HG02571 (cell line): ENCODE data around the gene HOXB8.

Source experiments
- ATAC-seq: cut with Tn5 transposase; IDR thresholded peaks from one replicate; pipeline ENCODE4 v1.9.1; 2021; ENCODE audit warnings: mild to moderate bottlenecking, moderate library complexity; ENCODE audit not compliant: unreplicated experiment

The HOXB8 gene

GRCh38 chr17:48624544-48625494 lies 9.7 kb upstream of the HOXB8 start:
- no peak for ATAC-seq

DNA sequence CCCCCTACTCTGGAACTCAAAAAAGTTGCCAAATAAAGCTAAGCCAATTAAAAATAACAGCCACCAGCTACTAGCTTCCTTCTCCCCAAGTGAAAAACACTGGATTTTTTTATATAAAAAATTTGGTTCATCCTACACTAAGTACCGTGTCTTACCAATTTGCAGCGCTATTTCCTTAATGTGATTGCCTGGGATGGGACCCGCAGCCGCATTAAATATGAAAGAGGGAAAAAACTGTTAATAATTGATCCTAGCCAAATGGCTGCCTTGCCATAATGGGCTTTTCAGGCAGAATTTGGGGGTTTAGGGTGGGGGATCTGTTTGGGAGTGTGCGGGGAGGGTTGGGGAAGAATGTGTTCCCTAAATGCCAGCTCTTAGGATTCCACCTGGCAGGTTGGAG lies 9.0 kb upstream of the HOXB8 start:
- no peak for ATAC-seq

DNA sequence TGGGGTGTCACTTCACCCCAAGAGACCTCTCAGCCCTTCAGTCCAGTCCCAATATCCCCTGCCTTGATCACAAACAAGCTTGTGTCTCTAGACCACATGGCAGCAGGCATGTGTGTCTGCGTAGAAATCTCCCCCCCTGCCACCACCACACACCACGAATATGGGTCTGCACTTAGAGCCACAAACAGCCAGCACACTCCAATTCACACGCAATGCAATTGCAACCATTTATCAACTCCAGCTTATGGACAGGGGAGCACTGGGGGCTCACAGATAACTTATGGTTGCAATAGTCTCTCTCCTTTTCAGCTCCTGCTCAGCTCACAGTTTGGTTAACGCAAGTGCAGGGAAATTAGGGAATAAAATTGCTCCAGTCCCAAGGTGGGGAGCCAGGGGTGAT lies 8.5 kb upstream of the HOXB8 start:
- ATAC-seq: no peak

DNA sequence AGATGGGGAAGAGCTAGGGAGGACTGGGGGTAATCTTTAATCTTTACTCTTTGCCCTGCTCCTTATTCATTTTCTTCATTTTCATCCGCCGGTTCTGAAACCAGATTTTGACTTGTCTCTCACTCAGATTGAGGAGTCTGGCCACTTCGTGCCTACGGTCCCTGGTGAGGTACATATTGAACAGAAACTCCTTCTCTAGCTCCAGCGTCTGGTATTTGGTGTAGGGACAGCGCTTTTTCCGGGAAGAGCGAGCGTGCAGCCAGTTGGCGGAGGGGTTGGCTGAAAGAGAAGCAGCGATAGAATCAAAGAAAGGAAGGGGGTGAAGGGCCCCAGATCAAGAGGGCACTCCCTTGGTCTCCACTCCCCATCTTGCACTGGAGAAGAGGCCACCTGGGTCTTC lies 7.8 kb upstream of the HOXB8 start:
- ATAC-seq: no peak

DNA sequence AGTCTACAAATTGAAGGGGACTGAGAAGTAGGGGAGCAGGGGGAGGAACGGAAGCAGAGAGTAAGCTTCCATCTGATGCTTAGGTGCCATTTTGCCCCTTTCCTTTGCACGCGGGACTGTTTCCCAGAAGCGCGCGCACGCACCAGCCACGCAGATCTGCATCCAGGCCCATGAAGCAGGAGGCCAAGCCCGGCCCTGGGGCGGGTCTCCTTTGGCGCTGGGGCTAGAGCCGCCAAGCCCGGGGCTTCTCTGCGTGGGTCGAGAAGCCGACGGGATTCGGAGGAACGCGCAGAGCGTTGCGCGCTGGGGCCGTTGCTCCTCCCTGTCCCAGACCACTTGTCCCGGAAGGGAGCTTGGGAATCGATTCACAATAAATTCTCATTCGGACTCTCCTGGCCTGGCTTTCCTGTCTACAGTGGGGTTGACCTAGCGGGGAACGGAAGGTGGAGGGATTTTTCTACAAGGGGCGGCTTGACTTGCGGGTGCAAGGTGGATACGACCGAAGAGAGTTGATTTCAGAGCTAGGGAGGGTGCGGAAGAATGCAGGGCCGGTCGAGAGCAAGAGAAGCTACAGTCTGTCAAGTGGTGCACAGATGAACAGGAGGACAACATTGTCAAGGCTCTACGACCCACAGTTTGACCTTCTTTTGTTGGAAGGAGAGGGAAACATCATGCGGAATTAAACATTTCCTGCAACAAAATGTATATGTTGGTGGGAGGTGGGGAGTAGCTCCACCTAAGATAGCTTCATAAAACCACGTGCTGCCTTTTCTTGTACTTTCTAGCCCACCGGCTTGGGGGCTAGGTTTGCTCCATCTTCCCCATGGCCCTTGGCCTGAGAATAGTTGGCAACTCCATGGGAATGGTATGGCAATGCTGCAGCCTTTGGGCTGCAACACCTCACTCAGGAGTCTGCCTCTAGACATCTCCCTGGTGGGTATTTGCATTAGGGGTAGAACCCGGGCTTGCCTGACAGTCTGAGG lies 6.6 kb upstream of the HOXB8 start:
- no peak for ATAC-seq

DNA sequence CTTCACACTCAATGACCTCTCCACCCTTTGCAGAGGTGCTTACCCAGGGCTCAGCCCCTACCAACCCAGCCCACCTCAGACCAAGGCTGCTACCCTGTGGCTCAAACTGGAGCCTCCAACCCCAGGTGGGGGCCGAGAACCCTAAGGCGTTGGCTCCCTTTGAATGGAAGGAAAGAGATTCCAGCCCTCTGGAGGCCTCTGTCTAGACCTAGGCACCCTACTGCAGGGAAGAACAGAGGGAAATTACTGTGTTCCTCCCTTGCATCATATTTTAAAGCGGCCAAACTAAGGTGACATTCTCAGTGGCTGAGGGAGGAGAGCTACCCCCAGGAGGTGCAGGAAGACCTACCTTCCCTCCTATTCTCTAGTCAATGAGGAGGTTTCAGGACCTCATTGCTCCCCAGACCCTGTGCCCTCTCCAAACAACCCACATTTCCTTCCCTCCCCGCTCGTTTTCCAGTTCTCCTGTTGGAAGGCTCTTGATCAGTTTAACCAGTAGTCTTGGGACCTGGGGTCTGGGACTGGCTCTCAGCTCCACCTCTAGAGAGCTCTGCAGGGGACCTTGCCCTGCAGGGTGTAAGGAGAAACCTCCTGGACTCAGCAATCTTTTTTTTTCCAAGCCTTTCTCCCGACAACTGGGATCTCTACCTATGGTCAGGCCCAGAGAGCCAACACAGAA lies 5.5 kb upstream of the HOXB8 start:
- ATAC-seq: no peak

DNA sequence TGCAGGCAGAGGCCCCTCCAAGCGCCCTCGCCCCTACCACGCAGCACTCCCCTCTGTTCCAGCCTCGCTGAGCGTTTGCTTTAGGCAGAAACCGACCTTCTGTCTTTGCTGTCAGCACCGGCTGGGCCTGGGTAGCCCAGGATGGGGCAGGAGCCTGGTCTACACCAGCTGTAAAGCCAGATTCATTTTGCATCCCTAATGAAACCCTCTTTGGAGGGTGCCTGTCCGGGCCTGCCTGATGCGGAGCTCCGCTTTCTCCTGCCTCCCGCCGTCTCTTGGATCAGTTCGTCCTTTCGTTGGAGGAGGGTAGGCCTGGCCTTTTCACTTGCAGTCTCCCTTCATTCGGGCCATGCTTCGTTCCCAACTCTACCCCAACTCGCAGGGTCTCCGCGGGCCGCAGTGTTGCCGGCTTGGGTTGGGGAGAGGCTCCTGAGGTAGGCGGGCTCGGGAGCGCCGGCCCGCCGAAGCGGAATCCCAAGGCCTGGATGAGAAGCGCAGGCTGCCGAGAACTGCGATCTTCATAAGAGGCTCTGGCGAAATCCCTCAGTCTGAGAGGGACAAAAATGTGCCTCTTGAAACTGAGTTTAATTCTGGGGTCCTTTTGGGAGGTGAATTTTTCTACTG lies 4.8 kb upstream of the HOXB8 start:
- no peak for ATAC-seq

DNA sequence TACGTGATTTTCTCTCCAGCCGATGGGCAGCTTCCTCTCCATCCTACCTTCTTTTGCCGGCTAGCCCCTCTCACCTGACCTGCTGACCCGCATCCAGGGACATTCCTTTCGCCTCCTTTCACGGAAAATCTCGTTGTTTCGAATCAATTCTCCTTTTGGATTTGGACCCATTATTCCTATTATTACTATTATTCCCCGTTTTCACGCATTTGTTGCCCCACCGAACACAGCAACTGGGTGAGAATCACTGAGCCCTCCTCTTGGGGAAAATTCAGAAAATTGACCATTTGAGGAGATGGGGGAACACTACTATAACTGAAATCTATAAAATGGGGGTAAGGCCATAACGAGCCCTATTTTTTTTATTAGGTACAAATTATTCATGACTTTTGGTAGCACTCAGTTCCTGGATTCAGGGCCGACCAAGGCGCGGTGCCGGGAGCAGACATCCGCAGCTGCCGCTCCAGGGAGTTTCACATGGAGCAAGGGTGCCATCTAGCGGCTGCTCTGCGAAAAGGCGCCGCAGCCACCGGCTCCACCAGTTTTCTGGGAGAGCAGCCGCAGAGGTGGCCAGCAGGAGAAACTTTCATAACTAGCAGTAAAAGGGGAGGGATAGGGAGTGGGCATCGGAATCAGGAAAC lies 3.3 kb upstream of the HOXB8 start:
- no peak for ATAC-seq

DNA sequence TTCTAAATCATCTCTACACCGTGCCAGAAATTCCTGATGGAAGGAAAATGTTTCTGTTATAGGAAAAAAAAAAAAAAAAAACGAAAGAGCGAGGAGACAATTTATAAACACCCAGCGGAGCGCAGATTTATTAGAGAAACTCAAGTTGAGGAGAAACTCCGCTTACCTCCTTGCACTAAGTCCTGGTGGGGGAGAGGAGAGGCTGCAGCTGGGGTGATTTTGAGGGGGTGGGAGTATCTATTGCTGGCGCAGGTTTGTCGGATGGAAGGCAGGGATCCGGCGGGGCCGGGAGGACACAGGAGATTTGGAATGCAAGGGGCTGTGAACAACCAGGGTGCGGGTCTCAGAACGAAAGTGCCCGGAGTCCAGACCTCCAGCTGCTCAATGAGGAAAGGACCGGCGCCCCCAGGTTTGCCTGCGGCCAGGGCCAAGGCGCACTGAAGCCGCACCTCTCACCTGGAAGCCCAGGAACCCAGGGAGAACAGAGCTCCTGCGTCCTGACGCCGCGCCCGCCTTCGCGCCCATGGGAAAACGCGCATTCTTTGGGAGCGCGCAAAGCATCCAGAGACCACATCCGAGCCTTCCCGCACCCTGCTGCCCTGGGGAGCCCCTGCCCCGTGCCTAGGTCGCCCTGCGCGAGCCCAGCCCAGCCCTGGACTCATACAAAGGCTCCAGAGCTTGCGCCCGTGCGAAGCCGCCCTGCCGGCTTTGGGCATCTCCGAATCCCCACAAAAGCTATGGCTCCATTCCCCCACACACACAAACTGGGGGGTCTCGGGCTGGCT lies 2.6 kb upstream of the HOXB8 start:
- no peak for ATAC-seq

DNA sequence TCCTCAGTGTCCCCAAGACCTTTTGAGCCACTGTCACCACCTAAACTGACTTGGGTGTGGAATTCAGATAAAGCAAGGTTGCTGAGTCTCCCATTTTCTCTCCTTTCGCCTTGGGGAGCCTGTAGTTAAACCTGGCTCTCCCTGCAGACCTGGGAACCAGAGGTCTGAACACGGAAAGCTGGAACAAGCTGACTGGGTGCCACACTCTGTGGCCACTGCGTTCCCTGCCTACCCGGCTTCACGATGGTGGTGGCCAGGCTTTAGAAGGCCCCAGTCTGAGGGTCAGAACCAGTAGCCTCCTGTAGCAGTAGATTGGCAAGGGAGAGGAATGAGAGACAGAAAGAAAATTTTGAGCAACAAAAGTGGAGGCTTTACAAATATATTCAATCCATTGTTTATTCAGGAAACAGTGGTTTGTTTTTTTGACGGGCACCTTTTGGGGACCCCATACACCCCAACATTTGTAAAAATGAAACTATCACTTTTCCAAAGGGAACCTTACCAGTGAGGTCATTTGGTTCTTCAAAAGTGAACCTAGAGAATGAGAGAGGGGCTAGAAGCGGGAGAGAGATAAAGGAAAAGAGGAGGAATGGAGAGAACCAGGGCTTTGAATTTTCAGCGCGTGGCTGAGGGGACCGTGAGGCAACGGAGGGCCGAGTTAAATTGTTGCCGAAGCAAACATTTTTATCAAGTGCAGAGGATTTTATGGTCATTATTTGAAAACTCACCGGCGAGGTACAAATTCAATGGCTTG lies 1.8 kb upstream of the HOXB8 start:
- no peak for ATAC-seq

DNA sequence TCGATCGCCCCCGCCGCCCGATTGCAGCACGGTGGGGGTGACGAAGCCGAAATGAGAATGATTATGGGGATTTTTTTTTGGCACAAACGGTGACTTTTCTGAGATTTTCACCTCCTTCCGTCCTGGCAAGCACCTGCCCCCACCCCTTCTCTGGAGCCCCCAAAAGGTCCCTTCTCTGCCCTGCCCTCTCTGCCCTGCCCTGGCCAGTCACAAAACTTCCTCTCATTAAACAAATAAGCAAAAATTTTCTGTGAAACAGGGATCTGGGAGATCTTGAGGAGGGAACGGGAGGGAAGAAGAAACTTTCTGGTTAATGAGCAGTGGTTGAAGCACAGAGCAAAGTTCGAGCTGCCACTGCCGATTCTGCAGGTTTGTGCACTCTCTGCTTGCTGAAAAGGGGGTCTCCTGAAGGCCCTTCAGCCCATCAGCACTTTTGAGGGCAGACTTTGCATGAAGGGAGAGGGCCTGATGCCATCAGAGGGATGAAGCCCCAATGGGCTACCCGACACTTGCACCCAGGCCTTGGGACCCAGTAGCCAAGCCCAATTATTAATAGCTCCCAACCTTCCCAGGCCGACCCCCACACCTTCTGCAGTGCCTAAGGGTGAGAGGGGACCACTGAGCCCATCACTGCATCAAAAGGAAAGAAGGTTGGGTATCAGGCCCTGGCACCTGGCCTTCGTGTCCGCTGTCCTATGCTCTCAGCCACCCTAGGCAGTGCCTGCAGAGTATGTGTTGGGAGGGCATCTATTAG lies 1.0 kb upstream of the HOXB8 start:
- ATAC-seq: no peak

DNA sequence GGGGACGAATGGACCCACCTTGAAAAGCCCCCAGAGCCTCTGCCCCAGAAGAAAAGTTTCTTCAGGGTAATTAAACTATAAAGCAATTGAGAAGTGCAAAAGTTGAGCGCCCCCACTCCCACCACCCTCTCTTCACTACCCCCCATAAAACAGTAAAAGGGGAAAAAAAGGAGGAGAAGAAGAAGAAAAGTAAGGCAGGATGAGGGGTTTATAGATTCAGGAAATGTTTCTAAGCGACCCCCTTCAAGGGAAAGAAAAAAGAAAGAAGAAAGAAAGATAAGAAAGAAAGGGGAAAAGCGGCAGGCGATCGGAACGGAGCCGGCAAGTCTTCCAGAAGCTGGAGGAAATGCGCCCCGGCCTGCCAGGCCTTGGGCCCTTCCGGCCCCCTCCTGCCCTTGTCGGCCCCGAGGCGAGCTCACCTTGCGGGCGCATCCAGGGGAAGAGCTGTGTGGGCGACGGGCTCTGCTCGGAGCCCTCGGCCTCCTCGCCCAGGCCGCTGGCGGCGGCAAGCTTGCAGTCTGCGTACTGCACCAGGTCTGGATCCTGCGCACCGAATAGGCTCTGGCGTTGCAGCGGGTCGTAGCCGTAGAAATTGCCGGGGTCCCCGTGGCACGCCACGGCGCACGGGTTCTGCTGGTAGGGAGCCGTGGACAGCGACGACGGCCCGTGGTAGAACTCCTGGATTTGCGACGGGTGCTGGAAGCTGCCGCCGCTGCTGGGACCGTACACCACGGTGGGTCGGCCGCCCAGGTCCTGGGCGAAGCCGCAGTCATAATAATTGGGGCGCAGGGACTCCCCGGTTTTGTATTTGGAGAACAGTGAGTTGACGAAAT lies 1.0 kb downstream of the HOXB8 start:
- no peak for ATAC-seq

- ATAC-seq: no peak
These were observed 2.0 kb downstream of the HOXB8 start for GRCh38 chr17:48612854-48613691.

DNA sequence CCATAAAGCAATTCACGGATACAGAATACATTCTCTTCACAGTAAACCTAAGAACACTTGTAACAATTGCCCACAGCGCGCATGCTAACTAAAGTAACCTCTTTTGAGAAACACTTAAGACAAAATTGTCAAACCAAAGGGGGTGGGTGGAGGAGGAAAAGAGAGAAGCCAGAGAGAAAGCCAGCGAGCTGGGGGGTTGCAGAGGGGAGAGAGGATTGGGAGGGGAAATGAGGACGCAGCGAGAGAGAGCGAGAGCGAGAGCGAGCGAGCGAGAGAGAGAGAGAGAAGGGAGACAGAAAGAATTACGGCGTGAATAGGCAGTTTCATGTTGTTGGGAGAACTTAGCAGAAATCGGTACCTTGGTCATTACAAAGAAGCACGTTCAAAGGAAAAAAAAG lies 2.6 kb downstream of the HOXB8 start:
- no peak for ATAC-seq

DNA sequence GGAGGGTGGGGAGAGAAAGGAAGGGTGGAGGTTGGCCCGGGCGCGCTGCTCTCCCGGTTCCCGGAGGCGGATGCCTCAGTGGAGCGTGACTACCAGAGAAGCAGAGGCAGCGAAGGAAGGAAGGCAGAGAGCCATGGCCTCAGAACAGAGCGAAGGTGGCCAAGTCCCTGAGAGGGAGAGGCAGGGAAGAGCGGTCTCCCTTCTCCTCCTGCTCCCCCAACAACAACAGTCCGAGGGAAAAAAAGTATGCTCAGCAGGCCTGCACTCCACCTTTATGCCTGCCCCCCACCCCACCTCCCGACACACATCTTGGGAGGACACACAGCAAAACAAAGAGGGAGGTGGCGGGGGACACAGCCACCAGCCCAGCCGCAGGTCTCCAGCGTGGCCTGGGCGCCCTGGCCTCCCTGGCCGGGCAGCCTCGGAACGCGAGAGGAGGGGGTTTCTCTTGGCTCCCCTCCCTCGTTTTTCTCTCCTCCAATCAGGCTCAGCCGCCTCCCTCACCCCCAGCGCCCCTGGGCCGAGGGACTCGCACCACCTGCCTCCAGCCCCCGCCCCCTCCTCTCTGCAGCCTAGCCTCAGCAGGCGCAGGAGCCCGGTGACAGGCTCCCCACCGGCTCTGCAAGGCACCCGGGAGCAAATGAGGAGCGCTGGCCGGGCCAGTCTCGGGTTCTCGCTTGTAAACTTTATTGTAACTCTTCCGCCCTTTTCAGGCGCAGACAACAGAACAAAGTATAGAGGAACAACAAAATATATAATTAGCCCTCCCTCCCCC lies 3.2 kb downstream of the HOXB8 start:
- ATAC-seq: no peak
